ENCODE data around the gene SLCO2A1. TPM values are rescaled to one million over a fixed set of nuclear protein-coding genes. Genes with fewer than 3 reads are reported as not detected.

The SLCO2A1 gene
- total and polyA plus RNA-seq, 11 donors: 2.8 to 28.4 (median 13.9) TPM

GRCh38 chr3:133963657-133964396 lies 65.9 kb downstream of the SLCO2A1 start:
- intact Hi-C loops (cut with DNase I): no loop called here
- Histone ChIP-seq H3K36me3 (no peaks in the 10 kb centered on the region), H3K4me1 (peaks cover 0 to 6% (median 0%) of the 10 kb centered on the region in 12 donors), H3K9me3 (no peaks in the 10 kb centered on the region), H3K27ac (no peak overlapping the region), H3K4me3 (no peak overlapping the region), H3K27me3 (no peaks in the 10 kb centered on the region)
- ATAC-seq (peak in 1 of 4 donors; percentile 49), DNase-seq (no peak)
- 81 to 87% (median 84%) methylated on average over 7 of the region's 7 CpGs for WGBS, 4 donors
- TF ChIP-seq CTCF (IDR thresholded peaks at IDR 0.05) (no peak), POLR2A (IDR thresholded peaks at IDR 0.05) (no peak)

GRCh38 chr3:133962849-133963248 lies 66.9 kb downstream of the SLCO2A1 start:
- H3K4me3 ChIP-seq: no peak overlapping the region
- H3K27me3 ChIP-seq: no peaks in the 10 kb centered on the region
- TF ChIP-seq POLR2A (IDR thresholded peaks at IDR 0.05) (no peak), CTCF (IDR thresholded peaks at IDR 0.05) (no peak)
- no peaks in the 10 kb centered on the region for H3K9me3 ChIP-seq
- DNase-seq (no peak), ATAC-seq (no peak)
- H3K27ac ChIP-seq: no peak overlapping the region
- WGBS, 4 donors: 40 to 93% (median 54%) methylated on average over 2 of the region's 2 CpGs
- no peaks in the 10 kb centered on the region for H3K36me3 ChIP-seq
- intact Hi-C loops (cut with DNase I): no loop called here
- H3K4me1 ChIP-seq: peaks cover 0 to 8% (median 0%) of the 10 kb centered on the region in 12 donors

- Histone ChIP-seq H3K27ac (no peak overlapping the region), H3K27me3 (no peaks in the 10 kb centered on the region), H3K4me1 (peaks cover 0 to 24% (median 0%) of the 10 kb centered on the region in 12 donors), H3K36me3 (no peaks in the 10 kb centered on the region), H3K4me3 (no peak overlapping the region), H3K9me3 (no peaks in the 10 kb centered on the region)
- intact Hi-C loops (cut with DNase I): no loop called here
- DNase-seq (no peak), ATAC-seq (no peak)
- 90 to 94% (median 92%) methylated on average over 5 of the region's 5 CpGs for WGBS, 4 donors
- no peak for TF ChIP-seq CTCF (IDR thresholded peaks at IDR 0.05)
- no peak for TF ChIP-seq POLR2A (IDR thresholded peaks at IDR 0.05)
These were observed 71.5 kb downstream of the SLCO2A1 start for GRCh38 chr3:133958071-133958805.

- ATAC-seq: no peak
- Histone ChIP-seq H3K27ac (no peak overlapping the region), H3K4me3 (no peak overlapping the region), H3K9me3 (no peaks in the 10 kb centered on the region), H3K27me3 (no peaks in the 10 kb centered on the region), H3K4me1 (peaks cover 0 to 24% (median 0%) of the 10 kb centered on the region in 12 donors), H3K36me3 (no peaks in the 10 kb centered on the region)
- no peak for TF ChIP-seq CTCF (IDR thresholded peaks at IDR 0.05)
- TF ChIP-seq POLR2A (IDR thresholded peaks at IDR 0.05): no peak
- 73 to 89% (median 78%) methylated on average over 6 of the region's 6 CpGs for WGBS, 4 donors
- intact Hi-C loops (cut with DNase I): no loop called here
- no peak for DNase-seq
These were observed 72.7 kb downstream of the SLCO2A1 start for GRCh38 chr3:133956982-133957381.
